ENCODE data around the gene NXPE3. TPM values are rescaled to one million over a fixed set of nuclear protein-coding genes. Genes with fewer than 3 reads are reported as not detected.

NXPE3 gene
- total and polyA plus RNA-seq, 9 of the 15 experiments (the other 6 are each of a cell fraction or from before 2014, with no cell fraction given): 0.25 to 2.5 (median 0.95) TPM

DNA sequence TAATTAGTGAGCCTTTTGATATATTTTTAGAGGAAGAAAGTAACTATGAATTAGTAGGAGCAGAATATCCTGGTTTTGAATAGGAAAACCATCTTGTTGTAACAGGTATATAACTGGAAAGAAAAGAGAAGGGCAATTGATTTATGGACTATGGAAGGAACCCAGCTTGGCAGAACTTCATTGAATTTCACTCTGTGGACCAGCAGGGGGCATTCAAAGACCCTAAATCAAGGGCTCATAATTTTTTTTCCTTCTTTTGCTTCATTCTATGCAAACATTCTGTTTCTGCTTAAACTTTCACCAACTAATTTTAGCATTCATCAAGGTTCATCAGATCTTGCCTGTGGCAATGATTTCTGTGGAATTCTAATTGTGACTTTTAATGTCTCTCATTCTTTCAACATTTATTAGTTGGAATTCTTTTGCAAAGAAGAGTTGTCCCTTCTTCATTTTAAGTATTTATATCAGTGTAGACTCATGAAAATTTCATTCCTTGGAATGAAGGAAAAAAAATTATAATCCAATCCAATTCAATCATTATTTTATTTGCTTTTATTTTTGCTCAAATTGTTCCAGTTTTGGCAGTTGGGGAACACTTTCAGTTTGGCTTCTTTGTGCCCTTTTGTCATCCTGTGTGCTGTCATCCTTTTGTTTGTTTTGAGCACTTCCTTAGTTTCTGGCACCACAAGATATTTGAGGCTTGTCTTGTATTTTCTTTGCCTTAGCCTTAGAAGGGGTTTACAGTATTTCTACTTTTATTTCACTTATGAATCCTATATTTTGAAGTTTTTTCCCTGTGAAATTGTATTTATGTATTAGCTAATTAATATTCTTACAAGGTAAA lies 30.4 kb downstream of the NXPE3 start (continued):
- TF ChIP-seq SIN3A (IDR thresholded peaks at IDR 0.05; ENCODE audit: borderline replicate concordance in 2 of 2, control insufficient read depth in 1 of 2, low read depth in 2 of 2, low read length in 2 of 2): no peak
- no peak for TF ChIP-seq ZNF717 (CRISPR knock-in tag; IDR thresholded peaks at IDR 0.05)
- TF ChIP-seq, protein P1, sequence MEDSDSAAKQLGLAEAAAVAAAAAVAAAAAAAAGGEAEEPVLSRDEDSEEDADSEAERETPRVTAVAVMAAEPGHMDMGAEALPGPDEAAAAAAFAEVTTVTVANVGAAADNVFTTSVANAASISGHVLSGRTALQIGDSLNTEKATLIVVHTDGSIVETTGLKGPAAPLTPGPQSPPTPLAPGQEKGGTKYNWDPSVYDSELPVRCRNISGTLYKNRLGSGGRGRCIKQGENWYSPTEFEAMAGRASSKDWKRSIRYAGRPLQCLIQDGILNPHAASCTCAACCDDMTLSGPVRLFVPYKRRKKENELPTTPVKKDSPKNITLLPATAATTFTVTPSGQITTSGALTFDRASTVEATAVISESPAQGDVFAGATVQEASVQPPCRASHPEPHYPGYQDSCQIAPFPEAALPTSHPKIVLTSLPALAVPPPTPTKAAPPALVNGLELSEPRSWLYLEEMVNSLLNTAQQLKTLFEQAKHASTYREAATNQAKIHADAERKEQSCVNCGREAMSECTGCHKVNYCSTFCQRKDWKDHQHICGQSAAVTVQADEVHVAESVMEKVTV (CRISPR knock-in tag; IDR thresholded peaks at IDR 0.05): 0 out of 2 replicates have a peak, but pooled peaks have one; percentile 32
- peak; percentile 17; the same call in 1 of the 2 replicates for TF ChIP-seq STAG1 (CRISPR knock-in tag; IDR thresholded peaks at IDR 0.05; ENCODE audit: borderline replicate concordance)
- no peak for TF ChIP-seq SAFB2 (IDR thresholded peaks at IDR 0.05; ENCODE audit: borderline replicate concordance, low read depth, low read length, severe bottlenecking)
- TF ChIP-seq, protein P2, sequence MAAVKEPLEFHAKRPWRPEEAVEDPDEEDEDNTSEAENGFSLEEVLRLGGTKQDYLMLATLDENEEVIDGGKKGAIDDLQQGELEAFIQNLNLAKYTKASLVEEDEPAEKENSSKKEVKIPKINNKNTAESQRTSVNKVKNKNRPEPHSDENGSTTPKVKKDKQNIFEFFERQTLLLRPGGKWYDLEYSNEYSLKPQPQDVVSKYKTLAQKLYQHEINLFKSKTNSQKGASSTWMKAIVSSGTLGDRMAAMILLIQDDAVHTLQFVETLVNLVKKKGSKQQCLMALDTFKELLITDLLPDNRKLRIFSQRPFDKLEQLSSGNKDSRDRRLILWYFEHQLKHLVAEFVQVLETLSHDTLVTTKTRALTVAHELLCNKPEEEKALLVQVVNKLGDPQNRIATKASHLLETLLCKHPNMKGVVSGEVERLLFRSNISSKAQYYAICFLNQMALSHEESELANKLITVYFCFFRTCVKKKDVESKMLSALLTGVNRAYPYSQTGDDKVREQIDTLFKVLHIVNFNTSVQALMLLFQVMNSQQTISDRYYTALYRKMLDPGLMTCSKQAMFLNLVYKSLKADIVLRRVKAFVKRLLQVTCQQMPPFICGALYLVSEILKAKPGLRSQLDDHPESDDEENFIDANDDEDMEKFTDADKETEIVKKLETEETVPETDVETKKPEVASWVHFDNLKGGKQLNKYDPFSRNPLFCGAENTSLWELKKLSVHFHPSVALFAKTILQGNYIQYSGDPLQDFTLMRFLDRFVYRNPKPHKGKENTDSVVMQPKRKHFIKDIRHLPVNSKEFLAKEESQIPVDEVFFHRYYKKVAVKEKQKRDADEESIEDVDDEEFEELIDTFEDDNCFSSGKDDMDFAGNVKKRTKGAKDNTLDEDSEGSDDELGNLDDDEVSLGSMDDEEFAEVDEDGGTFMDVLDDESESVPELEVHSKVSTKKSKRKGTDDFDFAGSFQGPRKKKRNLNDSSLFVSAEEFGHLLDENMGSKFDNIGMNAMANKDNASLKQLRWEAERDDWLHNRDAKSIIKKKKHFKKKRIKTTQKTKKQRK (IDR thresholded peaks at IDR 0.05; ENCODE audit: borderline replicate concordance, low read depth, low read length): no peak
- peak; percentile 78 to 80 for TF ChIP-seq RAD21 (CRISPR knock-in tag; conservative IDR thresholded peaks at IDR 0.05 in 1 of 2, IDR thresholded peaks at IDR 0.05 in 1 of 2)
- peak; percentile 66 for TF ChIP-seq MEIS2 (IDR thresholded peaks at IDR 0.05; ENCODE audit: partially characterized antibody)
- TF ChIP-seq RNF2 (IDR thresholded peaks at IDR 0.05): no peak
- TF ChIP-seq, protein P3, sequence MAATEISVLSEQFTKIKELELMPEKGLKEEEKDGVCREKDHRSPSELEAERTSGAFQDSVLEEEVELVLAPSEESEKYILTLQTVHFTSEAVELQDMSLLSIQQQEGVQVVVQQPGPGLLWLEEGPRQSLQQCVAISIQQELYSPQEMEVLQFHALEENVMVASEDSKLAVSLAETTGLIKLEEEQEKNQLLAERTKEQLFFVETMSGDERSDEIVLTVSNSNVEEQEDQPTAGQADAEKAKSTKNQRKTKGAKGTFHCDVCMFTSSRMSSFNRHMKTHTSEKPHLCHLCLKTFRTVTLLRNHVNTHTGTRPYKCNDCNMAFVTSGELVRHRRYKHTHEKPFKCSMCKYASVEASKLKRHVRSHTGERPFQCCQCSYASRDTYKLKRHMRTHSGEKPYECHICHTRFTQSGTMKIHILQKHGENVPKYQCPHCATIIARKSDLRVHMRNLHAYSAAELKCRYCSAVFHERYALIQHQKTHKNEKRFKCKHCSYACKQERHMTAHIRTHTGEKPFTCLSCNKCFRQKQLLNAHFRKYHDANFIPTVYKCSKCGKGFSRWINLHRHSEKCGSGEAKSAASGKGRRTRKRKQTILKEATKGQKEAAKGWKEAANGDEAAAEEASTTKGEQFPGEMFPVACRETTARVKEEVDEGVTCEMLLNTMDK (IDR thresholded peaks at IDR 0.05; ENCODE audit: borderline replicate concordance, insufficient read depth, low read depth, low read length, poor library complexity, severe bottlenecking): no peak
- TF ChIP-seq SMC3 (conservative IDR thresholded peaks at IDR 0.05; ENCODE audit: insufficient read depth, low read depth, low read length): peak; percentile 35; the same call in 1 of the 2 replicates
- TF ChIP-seq, protein P4, sequence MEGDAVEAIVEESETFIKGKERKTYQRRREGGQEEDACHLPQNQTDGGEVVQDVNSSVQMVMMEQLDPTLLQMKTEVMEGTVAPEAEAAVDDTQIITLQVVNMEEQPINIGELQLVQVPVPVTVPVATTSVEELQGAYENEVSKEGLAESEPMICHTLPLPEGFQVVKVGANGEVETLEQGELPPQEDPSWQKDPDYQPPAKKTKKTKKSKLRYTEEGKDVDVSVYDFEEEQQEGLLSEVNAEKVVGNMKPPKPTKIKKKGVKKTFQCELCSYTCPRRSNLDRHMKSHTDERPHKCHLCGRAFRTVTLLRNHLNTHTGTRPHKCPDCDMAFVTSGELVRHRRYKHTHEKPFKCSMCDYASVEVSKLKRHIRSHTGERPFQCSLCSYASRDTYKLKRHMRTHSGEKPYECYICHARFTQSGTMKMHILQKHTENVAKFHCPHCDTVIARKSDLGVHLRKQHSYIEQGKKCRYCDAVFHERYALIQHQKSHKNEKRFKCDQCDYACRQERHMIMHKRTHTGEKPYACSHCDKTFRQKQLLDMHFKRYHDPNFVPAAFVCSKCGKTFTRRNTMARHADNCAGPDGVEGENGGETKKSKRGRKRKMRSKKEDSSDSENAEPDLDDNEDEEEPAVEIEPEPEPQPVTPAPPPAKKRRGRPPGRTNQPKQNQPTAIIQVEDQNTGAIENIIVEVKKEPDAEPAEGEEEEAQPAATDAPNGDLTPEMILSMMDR (IDR thresholded peaks at IDR 0.05 in 2 of 3, conservative IDR thresholded peaks at IDR 0.05 in 1 of 3; ENCODE audit: insufficient read depth in 2 of 3, low read depth in 1 of 3, low read length in 3 of 3): peak; percentile 34 to 68 (median 54); a peak in 5 of 6 replicates
- no peak for TF ChIP-seq CBX8 (IDR thresholded peaks at IDR 0.05; ENCODE audit: borderline replicate concordance, extremely low read depth, low read depth, low read length, poor library complexity, severe bottlenecking)
- TF ChIP-seq ZNF224 (CRISPR knock-in tag; IDR thresholded peaks at IDR 0.05): no peak
- no peak for TF ChIP-seq FOXA3 (CRISPR knock-in tag; conservative IDR thresholded peaks at IDR 0.05 in 1 of 2, IDR thresholded peaks at IDR 0.05 in 1 of 2)

All from K562 (cell line).